CD14-positive monocyte (primary cell): ENCODE data around the gene CREG2. TPM values are rescaled to one million over a fixed set of nuclear protein-coding genes. Genes with fewer than 3 reads are reported as not detected.

ENCODE experiments used
- DNase-seq, 3 donors: peaks; one replicate each; pipeline ENCODE4 v3.0.0-alpha.2; 2011 to 2022
- H2AFZ ChIP-seq: 2 replicates; pipeline ENCODE4 v1.6.0; 2012; ENCODE audit warnings: mild to moderate bottlenecking, low read depth, low read length, inconsistent platforms; ENCODE audit not compliant: insufficient read depth, poor library complexity, severe bottlenecking
- H3K27ac ChIP-seq, 2 donors: 1 replicate in 1 of 2; 2 replicates in 1 of 2; pipeline ENCODE4 v1.5.1; 2012 to 2013; ENCODE audit warnings: low read length in 2 of 2, control low read depth in 1 of 2, inconsistent platforms in 1 of 2, low read depth in 1 of 2, mild to moderate bottlenecking in 1 of 2
- H3K27me3 ChIP-seq, 2 donors: one replicate each; pipeline versions ENCODE4 v1.6.0 to v1.6.1; 2011 to 2013; ENCODE audit warnings: low read length in 2 of 2; ENCODE audit not compliant: control insufficient read depth in 2 of 2, insufficient read depth in 2 of 2
- H3K36me3 ChIP-seq, 2 donors: replicated peaks in 1 of 2; 1 replicate in 1 of 2; 2 replicates in 1 of 2; pipeline versions ENCODE4 v1.5.1 to v1.6.1; 2012 to 2013; ENCODE audit warnings: low read length in 2 of 2, control low read depth in 1 of 2, inconsistent platforms in 1 of 2, mild to moderate bottlenecking in 1 of 2; ENCODE audit not compliant: insufficient read depth in 2 of 2, control insufficient read depth in 1 of 2
- H3K4me1 ChIP-seq, 2 donors: 1 replicate in 1 of 2; 2 replicates in 1 of 2; pipeline versions ENCODE4 v1.5.1 to v1.6.1; 2012 to 2013; ENCODE audit warnings: low read length in 2 of 2, control low read depth in 1 of 2, inconsistent platforms in 1 of 2, mild to moderate bottlenecking in 1 of 2, moderate library complexity in 1 of 2; ENCODE audit not compliant: insufficient read depth in 2 of 2, control insufficient read depth in 1 of 2
- H3K4me2 ChIP-seq: replicated peaks from 2 replicates; pipeline ENCODE3; 2012; ENCODE audit warnings: low read length, moderate library complexity, mild to moderate bottlenecking; ENCODE audit not compliant: poor library complexity, severe bottlenecking; ENCODE audit errors: extremely low read depth
- H3K4me3 ChIP-seq, 3 experiments: fragments of 200-600 bp in 1 of 3; sonication (generic) in 1 of 3; replicated peaks in 1 of 3; 1 replicate in 2 of 3; 2 replicates in 1 of 3; pipeline ENCODE4 v1.5.1; 2011 to 2013; ENCODE audit warnings: low read length in 3 of 3, mild to moderate bottlenecking in 3 of 3, control low read depth in 2 of 3, low read depth in 2 of 3, inconsistent platforms in 1 of 3, moderate library complexity in 1 of 3
- H3K79me2 ChIP-seq: 2 replicates; pipeline ENCODE4 v1.6.0; 2012; ENCODE audit warnings: mild to moderate bottlenecking, control low read depth, inconsistent platforms, low read length, moderate library complexity; ENCODE audit not compliant: insufficient read depth
- H3K9ac ChIP-seq: 2 replicates; pipeline ENCODE4 v1.6.0; 2017; ENCODE audit warnings: low read length, mild to moderate bottlenecking; ENCODE audit not compliant: insufficient read depth, poor library complexity, severe bottlenecking
- H3K9me3 ChIP-seq, 2 donors: replicated peaks in 1 of 2; 1 replicate in 1 of 2; 2 replicates in 1 of 2; pipeline versions ENCODE4 v1.5.1 to v1.6.1; 2012 to 2013; ENCODE audit warnings: low read length in 2 of 2, control low read depth in 1 of 2; ENCODE audit not compliant: control insufficient read depth in 1 of 2, insufficient read depth in 1 of 2
- H4K20me1 ChIP-seq: 2 replicates; pipeline ENCODE4 v1.6.0; 2012; ENCODE audit warnings: mild to moderate bottlenecking, low read length, control low read depth, moderate library complexity; ENCODE audit not compliant: insufficient read depth
- H3K27ac Mint-ChIP-seq, 7 donors: one replicate each; pipeline ENCODE4 v1.8.0; 2020; ENCODE audit warnings: mild to moderate bottlenecking in 7 of 7, mixed read lengths in 7 of 7, moderate library complexity in 6 of 7, inconsistent platforms in 2 of 7
- H3K27me3 Mint-ChIP-seq, 3 donors: one replicate each; pipeline ENCODE4 v1.8.0; 2021 to 2022; ENCODE audit warnings: low read depth in 3 of 3, mild to moderate bottlenecking in 3 of 3, mixed read lengths in 3 of 3, moderate library complexity in 3 of 3, inconsistent platforms in 1 of 3
- H3K36me3 Mint-ChIP-seq, 2 donors: one replicate each; pipeline ENCODE4 v1.8.0; 2020; ENCODE audit warnings: mixed read lengths in 2 of 2, inconsistent platforms in 1 of 2, mild to moderate bottlenecking in 1 of 2
- H3K4me1 Mint-ChIP-seq: one replicate; pipeline ENCODE4 v1.8.0; 2020; ENCODE audit warnings: mild to moderate bottlenecking, mixed read lengths
- H3K4me3 Mint-ChIP-seq, 2 donors: one replicate each; pipeline ENCODE4 v1.8.0; 2020; ENCODE audit warnings: mild to moderate bottlenecking in 2 of 2, mixed read lengths in 2 of 2, moderate library complexity in 1 of 2
- H3K9me3 Mint-ChIP-seq, 7 donors: one replicate each; pipeline ENCODE4 v1.8.0; 2020 to 2022; ENCODE audit warnings: mixed read lengths in 7 of 7, mild to moderate bottlenecking in 6 of 7, moderate library complexity in 6 of 7, inconsistent platforms in 2 of 7
- CTCF ChIP-seq: fragments of 200-600 bp; IDR thresholded peaks from one replicate; pipeline ENCODE4 v1.8.0; 2022; ENCODE audit warnings: antibody characterized with exemption, mild to moderate bottlenecking
- WGBS: methylation state at CpG from one replicate; pipeline ENCODE4 v1.1.5; 2013; ENCODE audit warnings: missing lambda C conversion rate; ENCODE audit not compliant: insufficient coverage; 5-methylcytosine and 5-hydroxymethylcytosine counted together
- intact Hi-C, 2 donors: fragments of 100-400 bp; cut with micrococcal nuclease; formaldehyde crosslinking; loops; one replicate each; pipeline versions ENCODE4 v1.15.0 to v1.15.1; 2023
- polyA plus RNA-seq, 3 donors: library from polyadenylated mRNA; depleted of rRNA in 1 of 3; unstranded in 2 of 3; stranded (reverse) in 1 of 3; fragments of 300-500 nt in 2 of 3; fragments of >200 nt in 1 of 3; fragmentation: Illumina TruSeq in 2 of 3; gene quantifications; 1 replicate in 2 of 3; 2 replicates in 1 of 3; pipeline ENCODE4 v1.2.3, GENCODE V29; 2012 to 2021

The CREG2 gene
- polyA plus RNA-seq, 3 donors: not detected

- intact Hi-C loops: no loop called here
- H3K4me1 ChIP-seq: peaks cover 9 to 10% of the 10 kb centered on the region in 2 donors
- H3K4me2 ChIP-seq: no peak overlapping the region
- no peak for TF ChIP-seq CTCF
- no peaks in the 10 kb centered on the region for H4K20me1 ChIP-seq
- H2AFZ ChIP-seq: no peak overlapping the region
- H3K36me3 Mint-ChIP-seq: peaks cover 9 to 17% of the 10 kb centered on the region in 2 donors
- peaks cover 0 to 6% of the 10 kb centered on the region in 2 donors for H3K9me3 ChIP-seq
- no peaks in the 10 kb centered on the region for H3K36me3 ChIP-seq
- H3K9ac ChIP-seq: no peak overlapping the region
- H3K27me3 ChIP-seq: no peaks in the 10 kb centered on the region
- peaks cover 6 to 10% (median 9%) of the 10 kb centered on the region in 7 donors for H3K9me3 Mint-ChIP-seq
- WGBS: 96% methylated on average over 5 of the region's 5 CpGs
- H3K4me3 Mint-ChIP-seq: no peak overlapping the region
- no peaks in the 10 kb centered on the region for H3K79me2 ChIP-seq
- no peak for DNase-seq
- peaks cover 12% of the 10 kb centered on the region for H3K4me1 Mint-ChIP-seq
- no peak overlapping the region for H3K4me3 ChIP-seq
- H3K27me3 Mint-ChIP-seq: peaks cover 0 to 1% (median 0%) of the 10 kb centered on the region in 3 donors
- peak overlapping the region in 1 of 7 donors; percentile 58 for H3K27ac Mint-ChIP-seq
- H3K27ac ChIP-seq: no peak overlapping the region
Measured at GRCh38 chr2:101416609-101417008, 29.3 kb upstream of the CREG2 start.

GRCh38 chr2:101415884-101416283 lies 28.6 kb upstream of the CREG2 start:
- no peak for DNase-seq
- Mint-ChIP-seq H3K36me3 (peaks cover 9 to 17% of the 10 kb centered on the region in 2 donors), H3K9me3 (peaks cover 6 to 10% (median 9%) of the 10 kb centered on the region in 7 donors), H3K27me3 (peaks cover 0 to 1% (median 0%) of the 10 kb centered on the region in 3 donors), H3K4me3 (no peak overlapping the region), H3K4me1 (peaks cover 11% of the 10 kb centered on the region), H3K27ac (peak overlapping the region in 2 of 7 donors; percentile 34 to 49)
- Histone ChIP-seq H3K4me3 (no peak overlapping the region), H3K4me1 (peaks cover 7 to 10% of the 10 kb centered on the region in 2 donors), H3K79me2 (no peaks in the 10 kb centered on the region), H3K27ac (no peak overlapping the region), H3K9ac (no peak overlapping the region), H3K36me3 (no peaks in the 10 kb centered on the region), H3K4me2 (no peak overlapping the region), H3K27me3 (no peaks in the 10 kb centered on the region), H2AFZ (no peak overlapping the region), H4K20me1 (no peaks in the 10 kb centered on the region), H3K9me3 (peaks cover 0 to 6% of the 10 kb centered on the region in 2 donors)
- no peak for TF ChIP-seq CTCF
- intact Hi-C loops: no loop called here
- WGBS: 98% methylated on average over 3 of the region's 3 CpGs
